Vein endothelial cell (primary cell): Measurements from ENCODE around the gene MYOC. TPM values are rescaled to one million over a fixed set of nuclear protein-coding genes. Genes with fewer than 3 reads are reported as not detected.

ENCODE experiments used
- total RNA-seq: library from RNA; depleted of rRNA; stranded (reverse); fragments of >200 nt; gene quantifications from 2 replicates; pipeline ENCODE4 v1.2.3, GENCODE V29; 2012

Gene MYOC
- not detected in 2 replicates for total RNA-seq

GRCh38 chr1:171652234-171652822 is at the start of gene MYOC:
Gene MYOC (minus strand): TSS chr1:171652688. CDS start chr1:171652611, 77 bp downstream.

GRCh38 chr1:171622152-171622462 is 30.4 kb downstream of the MYOC start, which contains the start of gene MYOCOS:
Gene MYOCOS (plus strand): TSS chr1:171622243. CDS start chr1:171623884, 1,641 bp downstream.

Other genes starting within 250 kb of the MYOC start
- gene PRRC2C, start 167.2 kb downstream of the MYOC start, total RNA-seq: 74.5 and 98.7 TPM in 2 replicates
- gene MYOCOS, start 30.4 kb downstream of the MYOC start, total RNA-seq: not detected in 2 replicates
- 4.2 and 6.9 TPM in 2 replicates for gene VAMP4, start 89.4 kb upstream of the MYOC start, total RNA-seq
- gene METTL13, start 129.0 kb upstream of the MYOC start, total RNA-seq: 13.4 and 17.1 TPM in 2 replicates
- gene DNM3, start 188.8 kb upstream of the MYOC start, total RNA-seq: 1.6 and 3.8 TPM in 2 replicates